HG02759 (cell line): ENCODE results near the gene RTF2.
A peak's percentile ranks its signal among the peaks of the same experiment; 100 is the strongest.

ENCODE experiments used
- ATAC-seq: cut with Tn5 transposase; IDR thresholded peaks from one replicate; pipeline ENCODE4 v1.9.1; 2021; ENCODE audit warnings: mild to moderate bottlenecking, moderate library complexity; ENCODE audit not compliant: unreplicated experiment

RTF2 gene

GRCh38 chr20:56437196-56437960 lies 31.0 kb upstream of the RTF2 start:
- no peak for ATAC-seq

- ATAC-seq: no peak
These were observed 30.1 kb upstream of the RTF2 start for GRCh38 chr20:56438284-56438683.

GRCh38 chr20:56439771-56440291 lies 28.6 kb upstream of the RTF2 start:
- ATAC-seq: no peak

- ATAC-seq: peak; percentile 77
These were observed 27.9 kb upstream of the RTF2 start for GRCh38 chr20:56440346-56441007.

GRCh38 chr20:56442389-56443365 lies 25.8 kb upstream of the RTF2 start:
- no peak for ATAC-seq

- ATAC-seq: no peak
These were observed 24.5 kb upstream of the RTF2 start for GRCh38 chr20:56443654-56444540.

- no peak for ATAC-seq
These were observed 23.3 kb upstream of the RTF2 start for GRCh38 chr20:56445130-56445529.

GRCh38 chr20:56445540-56445939 lies 22.9 kb upstream of the RTF2 start:
- no peak for ATAC-seq

- ATAC-seq: no peak
These were observed 21.2 kb upstream of the RTF2 start for GRCh38 chr20:56447227-56447626.

GRCh38 chr20:56449459-56449858 lies 19.0 kb upstream of the RTF2 start:
- ATAC-seq: no peak

- ATAC-seq: no peak
These were observed 17.2 kb upstream of the RTF2 start for GRCh38 chr20:56451056-56451765.

- ATAC-seq: peak; percentile 73
These were observed 15.1 kb upstream of the RTF2 start for GRCh38 chr20:56453352-56453751.

GRCh38 chr20:56454754-56455153 lies 13.7 kb upstream of the RTF2 start:
- peak; percentile 82 for ATAC-seq

- no peak for ATAC-seq
These were observed 10.1 kb upstream of the RTF2 start for GRCh38 chr20:56458206-56458821.

- ATAC-seq: no peak
These were observed 8.0 kb upstream of the RTF2 start for GRCh38 chr20:56460459-56460858.

- ATAC-seq: no peak
These were observed 6.9 kb upstream of the RTF2 start for GRCh38 chr20:56461576-56461975.

- ATAC-seq: no peak
These were observed 5.0 kb upstream of the RTF2 start for GRCh38 chr20:56463428-56463827.

- ATAC-seq: no peak
These were observed 2.4 kb upstream of the RTF2 start for GRCh38 chr20:56465997-56466396.

GRCh38 chr20:56467968-56468315 lies 485 bp upstream of the RTF2 start:
- ATAC-seq: no peak
